Thoracic aorta (tissue), 2 donors: ENCODE data around the gene TCF7. TPM values are rescaled to one million over a fixed set of nuclear protein-coding genes. Genes with fewer than 3 reads are reported as not detected.

Source experiments
- ATAC-seq: fragments of 150-250 bp; one replicate; pipeline ENCODE4 v1.8.0; 2017; ENCODE audit warnings: low read depth; ENCODE audit not compliant: insufficient number of reproducible peaks, low FRiP score
- DNase-seq: peaks from one replicate; pipeline ENCODE4 v3.0.0-alpha.2; 2020; ENCODE audit warnings: low spot score
- H3K27ac ChIP-seq, 2 donors: fragments of 200-600 bp; sonication (generic); 1 replicate in 1 of 2; 2 replicates in 1 of 2; pipeline ENCODE4 v1.5.1; 2016; ENCODE audit warnings: mild to moderate bottlenecking in 2 of 2, moderate library complexity in 2 of 2
- H3K27me3 ChIP-seq: fragments of 200-600 bp; sonication (generic); replicated peaks from 2 replicates; pipeline ENCODE4 v1.6.0; 2016; ENCODE audit warnings: mild to moderate bottlenecking; ENCODE audit not compliant: insufficient read depth
- H3K36me3 ChIP-seq: fragments of 200-600 bp; sonication (generic); one replicate; pipeline ENCODE4 v1.5.1; 2016
- H3K4me1 ChIP-seq, 2 donors: fragments of 200-600 bp; sonication (generic); 1 replicate in 1 of 2; 2 replicates in 1 of 2; pipeline versions ENCODE4 v1.5.1 to v1.6.0; 2016; ENCODE audit warnings: low read depth in 2 of 2, mild to moderate bottlenecking in 1 of 2; ENCODE audit not compliant: control insufficient read depth in 1 of 2
- H3K4me3 ChIP-seq: fragments of 200-600 bp; sonication (generic); 2 replicates; pipeline ENCODE4 v1.5.1; 2016; ENCODE audit warnings: mild to moderate bottlenecking
- H3K9me3 ChIP-seq: fragments of 200-600 bp; sonication (generic); 2 replicates; pipeline ENCODE4 v1.5.1; 2016
- CTCF ChIP-seq: fragments of 200-600 bp; sonication (generic); IDR thresholded peaks from one replicate; pipeline ENCODE4 v1.5.1; 2019; ENCODE audit warnings: antibody characterized with exemption
- total RNA-seq, 2 donors: library from RNA; depleted of rRNA; stranded (reverse); fragments of >200 nt; gene quantifications; one replicate each; pipeline versions ENCODE4 v1.1.0 to v1.2.3, GENCODE V29; 2016

Gene TCF7
- total RNA-seq, 2 donors from 2014 or later = 0.54 to 2.1 TPM

DNA sequence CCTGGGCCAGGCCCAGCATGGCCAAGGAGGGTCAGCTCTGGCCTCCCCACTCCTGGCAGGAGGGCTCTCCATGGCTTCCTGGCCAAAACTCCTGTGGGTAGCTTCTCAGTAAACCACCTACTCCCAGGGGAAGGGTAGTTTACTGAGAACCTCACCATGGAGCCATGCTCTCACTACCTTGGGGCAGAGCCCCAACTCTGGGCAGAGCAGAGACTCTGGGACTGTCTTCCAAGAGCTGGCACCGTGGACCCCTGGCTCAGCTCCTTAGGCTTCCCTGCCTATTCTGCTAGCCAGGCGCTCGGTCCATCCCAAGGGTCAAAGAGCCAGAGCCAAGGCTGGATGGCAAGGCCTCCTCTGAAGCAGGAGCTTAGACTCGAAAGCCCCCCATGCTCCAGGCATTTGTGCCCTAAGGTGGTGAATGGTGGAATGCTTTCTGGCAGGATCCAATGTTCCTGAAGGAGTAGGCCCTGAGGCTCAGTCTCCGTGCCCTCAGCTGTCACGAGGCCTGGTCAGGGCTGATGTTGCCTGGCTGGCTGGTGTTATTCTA is 19.6 kb downstream of the TCF7 start:
- DNase-seq = no peak
- no peak for ATAC-seq
- no peaks in the 10 kb centered on the region for H3K27me3 ChIP-seq
- TF ChIP-seq CTCF = no peak
- H3K36me3 ChIP-seq = peaks cover 12% of the 10 kb centered on the region
- no peak overlapping the region for H3K4me3 ChIP-seq
- H3K27ac ChIP-seq = no peak overlapping the region
- no peaks in the 10 kb centered on the region for H3K4me1 ChIP-seq
- no peaks in the 10 kb centered on the region for H3K9me3 ChIP-seq

DNA sequence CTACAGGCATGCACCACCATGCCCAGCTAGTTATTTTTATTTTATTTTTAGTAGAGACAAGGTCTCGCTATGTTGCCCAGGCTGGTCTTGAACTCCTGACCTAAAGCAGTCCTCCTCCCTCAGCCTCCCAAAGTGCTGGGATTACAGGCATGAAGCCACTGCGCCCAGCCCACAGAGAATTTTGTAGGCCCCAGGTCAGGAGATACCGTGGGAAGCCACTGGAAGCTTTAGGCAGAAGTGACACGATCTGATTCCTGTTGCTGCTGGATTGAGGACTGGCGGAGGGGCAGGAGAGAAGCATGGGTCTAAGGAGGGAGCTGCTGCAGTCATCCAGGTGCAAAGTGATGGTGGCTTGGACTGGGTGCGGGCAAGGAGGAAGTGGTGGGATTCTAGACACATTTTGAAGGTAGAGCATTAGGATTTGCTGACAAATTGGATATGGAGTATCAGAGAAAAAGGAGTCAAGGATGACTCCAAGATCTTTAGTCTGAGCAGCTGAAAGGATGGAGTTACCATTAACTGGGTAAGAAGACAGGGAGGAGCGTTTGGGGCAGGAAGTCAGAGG is 20.7 kb downstream of the TCF7 start:
- ATAC-seq = no peak
- DNase-seq = no peak
- Histone ChIP-seq H3K9me3 (no peaks in the 10 kb centered on the region), H3K4me1 (no peaks in the 10 kb centered on the region), H3K27me3 (no peaks in the 10 kb centered on the region), H3K4me3 (no peak overlapping the region), H3K36me3 (peaks cover 12% of the 10 kb centered on the region), H3K27ac (no peak overlapping the region)
- no peak for TF ChIP-seq CTCF

DNA sequence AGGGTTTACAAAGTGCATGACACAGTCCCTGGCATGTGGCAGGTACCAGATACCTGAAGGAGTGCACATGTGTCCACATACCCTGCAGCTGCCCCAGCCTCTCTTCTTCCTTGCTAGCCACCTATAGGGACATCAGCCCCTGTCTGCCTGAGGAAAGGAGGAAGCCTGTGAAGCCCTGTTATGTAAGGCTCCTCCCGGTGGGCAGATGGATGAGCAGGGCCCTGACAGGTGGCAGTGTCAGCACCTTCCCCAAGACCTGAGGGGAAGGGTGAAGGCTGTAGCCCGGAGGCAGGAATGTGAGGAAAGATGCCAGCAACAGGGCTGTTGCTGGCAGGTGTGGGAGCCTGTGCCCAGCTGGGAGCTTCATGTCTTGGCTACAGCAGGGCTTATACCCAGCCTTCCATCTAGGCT is 21.7 kb downstream of the TCF7 start:
- H3K4me3 ChIP-seq = no peak overlapping the region
- no peaks in the 10 kb centered on the region for H3K9me3 ChIP-seq
- H3K4me1 ChIP-seq = no peaks in the 10 kb centered on the region
- H3K36me3 ChIP-seq = peaks cover 12% of the 10 kb centered on the region
- no peaks in the 10 kb centered on the region for H3K27me3 ChIP-seq
- no peak for ATAC-seq
- no peak for TF ChIP-seq CTCF
- H3K27ac ChIP-seq = no peak overlapping the region
- no peak for DNase-seq

- Histone ChIP-seq H3K9me3 (no peaks in the 10 kb centered on the region), H3K27me3 (no peaks in the 10 kb centered on the region), H3K27ac (no peak overlapping the region), H3K36me3 (peaks cover 14% of the 10 kb centered on the region), H3K4me3 (no peak overlapping the region), H3K4me1 (no peaks in the 10 kb centered on the region)
- ATAC-seq (no peak), DNase-seq (no peak)
- no peak for TF ChIP-seq CTCF
These were observed 22.3 kb downstream of the TCF7 start for GRCh38 chr5:134136771-134137170.

DNA sequence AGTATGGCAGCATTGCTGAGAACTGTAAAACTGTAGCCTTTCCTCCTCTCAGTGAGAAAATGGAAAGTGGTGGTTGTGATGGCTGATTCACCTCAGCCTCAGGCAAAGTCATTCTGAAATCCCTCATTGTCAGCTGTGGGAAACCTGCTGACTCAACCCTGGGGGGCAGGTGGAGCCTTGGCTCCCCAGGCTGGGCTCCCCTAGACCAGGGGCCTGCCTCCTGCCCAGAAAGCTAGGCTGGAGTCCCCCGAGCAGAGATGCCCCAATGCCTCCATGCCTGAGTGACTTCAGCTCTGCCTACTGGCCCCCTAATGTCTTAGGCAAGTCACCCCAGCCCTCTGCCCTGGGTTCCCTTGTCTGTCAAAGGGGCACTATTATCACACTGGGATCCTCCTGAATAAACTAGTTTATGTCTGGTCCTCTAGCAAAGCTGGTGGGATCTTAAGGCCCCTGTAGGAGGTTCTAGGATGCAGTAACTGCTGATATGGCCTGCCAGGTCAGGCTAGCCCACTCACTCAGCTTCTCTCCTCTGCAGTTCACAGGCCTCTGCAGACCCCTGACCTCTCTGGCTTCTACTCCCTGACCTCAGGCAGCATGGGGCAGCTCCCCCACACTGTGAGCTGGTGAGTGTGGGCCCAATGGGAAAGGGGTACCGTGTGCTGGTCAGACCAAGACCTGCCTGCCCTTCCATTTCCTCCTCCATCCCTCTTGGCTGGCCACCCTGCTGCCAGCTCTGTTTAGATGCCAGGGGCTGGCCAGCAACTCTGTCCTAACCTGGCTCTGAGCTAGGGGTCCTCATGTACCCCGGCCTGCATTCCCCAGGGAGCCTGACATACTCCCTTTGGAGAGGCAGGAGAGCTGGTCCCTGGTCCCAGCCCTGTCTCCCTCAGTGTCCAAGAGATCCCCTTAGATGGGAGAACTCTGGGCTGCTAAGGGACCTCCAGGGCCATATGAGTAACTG is 24.2 kb downstream of the TCF7 start:
- no peak overlapping the region for H3K4me3 ChIP-seq
- H3K4me1 ChIP-seq = no peaks in the 10 kb centered on the region
- H3K9me3 ChIP-seq = no peaks in the 10 kb centered on the region
- no peaks in the 10 kb centered on the region for H3K27me3 ChIP-seq
- no peak for TF ChIP-seq CTCF
- H3K27ac ChIP-seq = no peak overlapping the region
- H3K36me3 ChIP-seq = peaks cover 19% of the 10 kb centered on the region
- ATAC-seq = no peak
- DNase-seq = no peak
